GM19397 (cell line): ENCODE data around the gene LARP6.

Experiments
- ATAC-seq: cut with Tn5 transposase; IDR thresholded peaks from one replicate; pipeline ENCODE4 v1.9.1; 2021; ENCODE audit warnings: mild to moderate bottlenecking, moderate library complexity; ENCODE audit not compliant: unreplicated experiment

Gene LARP6

DNA sequence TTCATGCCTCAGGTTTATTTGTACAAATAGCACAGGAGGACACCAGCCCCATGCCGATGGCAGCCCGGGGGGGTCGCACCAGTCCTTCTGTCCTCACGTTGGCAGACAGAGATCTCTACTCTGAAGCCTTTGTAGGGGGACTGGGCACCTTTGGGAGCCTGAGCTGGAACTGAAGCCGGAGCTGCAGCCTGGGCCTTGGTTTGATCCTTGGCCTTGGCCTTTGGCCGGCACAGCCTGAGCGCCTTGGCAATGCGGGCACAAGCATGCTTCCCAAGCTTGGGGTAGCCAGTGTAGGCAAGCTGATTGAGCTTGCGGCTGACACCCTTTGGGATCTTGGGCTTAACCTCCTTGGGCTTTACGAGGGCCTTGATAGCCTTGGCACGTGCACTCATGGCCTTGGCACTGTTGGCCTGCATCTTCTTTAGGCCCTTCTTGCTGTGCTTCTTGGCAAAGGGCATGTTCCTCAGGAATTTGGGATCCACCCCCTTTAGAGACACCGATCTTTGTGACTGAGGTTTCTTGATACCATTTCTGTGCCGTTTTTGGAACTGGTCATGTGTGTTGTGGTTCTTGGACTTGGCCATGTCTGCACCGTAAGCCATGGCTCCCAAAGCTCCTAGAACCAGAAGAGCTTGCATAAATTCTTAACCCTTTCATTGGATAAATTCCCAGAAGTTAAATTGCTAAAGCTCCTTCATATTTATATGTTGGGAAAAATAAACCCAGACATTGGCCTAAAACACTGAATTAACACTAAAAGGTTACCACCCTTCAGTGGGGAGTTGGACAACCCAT lies 57.2 kb downstream of the LARP6 start:
- ATAC-seq = no peak

DNA sequence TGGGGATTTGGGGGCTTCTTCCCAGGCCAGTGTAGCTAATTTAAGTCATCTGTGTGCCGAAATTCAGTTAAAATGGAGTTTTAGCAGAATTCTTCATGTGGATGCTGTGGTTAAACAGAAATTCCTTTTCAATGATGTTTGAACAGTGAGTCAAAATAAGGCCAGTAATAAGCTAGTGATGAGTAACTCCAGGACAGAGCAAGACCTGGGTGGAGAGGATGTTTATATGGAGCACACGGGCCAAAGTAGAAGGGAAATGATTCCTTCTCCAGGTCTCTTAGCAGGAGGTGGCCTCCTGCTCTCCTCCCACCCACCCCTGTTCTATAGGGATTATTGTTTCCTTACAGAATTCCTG lies 58.7 kb downstream of the LARP6 start:
- ATAC-seq = no peak

DNA sequence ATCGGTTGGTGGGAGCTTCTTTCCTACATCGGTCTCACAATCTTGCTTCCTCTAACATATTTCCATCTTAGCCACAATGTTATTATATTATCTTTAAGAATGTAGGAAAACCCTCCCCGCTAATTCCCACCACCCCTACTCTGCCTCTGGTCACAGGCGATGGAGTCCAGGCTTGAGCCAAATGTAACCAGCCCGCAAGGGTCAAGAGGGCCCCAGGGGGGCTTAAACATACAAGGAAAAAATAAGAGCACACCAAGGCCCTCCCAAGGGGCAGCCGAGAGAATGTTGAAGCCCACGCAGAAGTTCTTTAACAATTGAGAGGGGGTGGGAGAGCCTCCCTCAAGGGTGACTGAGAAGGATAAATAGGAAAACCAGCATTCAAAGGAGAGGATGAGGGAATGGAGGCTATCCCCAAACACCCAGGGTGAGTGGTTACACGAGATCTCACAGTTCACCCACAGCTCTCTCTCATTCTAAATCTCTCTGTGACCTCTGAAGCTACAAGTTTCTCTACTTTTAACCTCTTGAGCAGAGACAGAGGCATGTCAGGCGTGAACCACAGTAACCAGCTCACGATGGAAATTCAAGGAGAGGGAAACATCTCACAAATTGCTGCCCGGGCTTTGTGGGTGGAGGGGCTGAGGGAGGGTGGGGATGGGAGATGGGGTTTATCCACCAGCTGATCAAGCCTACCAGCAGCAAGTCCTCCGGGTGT lies 59.2 kb downstream of the LARP6 start:
- no peak for ATAC-seq

DNA sequence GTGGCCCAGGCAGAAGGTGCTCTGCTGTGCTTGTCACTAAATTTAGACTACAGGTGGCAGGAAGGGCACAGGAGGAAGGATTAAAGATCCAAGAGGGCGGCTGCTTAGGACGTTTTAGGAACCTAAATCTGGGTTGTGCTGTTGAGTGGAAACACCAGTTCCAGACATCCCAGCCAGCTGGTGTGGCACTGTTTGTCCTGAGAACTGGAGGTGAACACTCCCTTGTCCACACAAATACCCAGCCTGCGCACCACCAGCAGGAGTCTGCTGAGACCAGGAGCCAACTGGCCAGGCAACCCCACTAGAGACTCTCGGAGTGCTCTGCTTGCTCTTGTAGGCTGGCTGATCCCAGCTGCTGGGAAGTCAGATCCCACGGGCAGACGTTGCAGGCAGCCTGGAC lies 60.3 kb downstream of the LARP6 start:
- no peak for ATAC-seq

DNA sequence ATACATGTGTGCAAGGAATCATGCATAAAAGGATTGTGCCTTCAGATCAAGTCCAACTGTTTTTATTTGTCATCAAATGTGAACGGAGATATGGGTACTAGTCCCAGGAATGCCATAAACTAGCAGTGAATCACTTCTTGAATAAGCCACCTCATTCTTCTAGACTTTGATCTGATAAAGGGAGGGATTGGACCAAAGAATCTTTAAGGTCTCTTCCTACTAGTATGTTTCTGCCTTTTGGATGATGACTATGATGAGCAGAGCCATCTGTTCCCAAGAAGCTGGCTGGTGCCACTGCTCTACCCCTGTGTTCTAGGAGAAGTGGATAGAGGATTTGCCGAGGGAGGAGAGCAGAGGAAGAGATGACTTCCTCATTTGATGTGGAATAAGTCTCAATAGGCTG lies 61.8 kb downstream of the LARP6 start:
- ATAC-seq = no peak

DNA sequence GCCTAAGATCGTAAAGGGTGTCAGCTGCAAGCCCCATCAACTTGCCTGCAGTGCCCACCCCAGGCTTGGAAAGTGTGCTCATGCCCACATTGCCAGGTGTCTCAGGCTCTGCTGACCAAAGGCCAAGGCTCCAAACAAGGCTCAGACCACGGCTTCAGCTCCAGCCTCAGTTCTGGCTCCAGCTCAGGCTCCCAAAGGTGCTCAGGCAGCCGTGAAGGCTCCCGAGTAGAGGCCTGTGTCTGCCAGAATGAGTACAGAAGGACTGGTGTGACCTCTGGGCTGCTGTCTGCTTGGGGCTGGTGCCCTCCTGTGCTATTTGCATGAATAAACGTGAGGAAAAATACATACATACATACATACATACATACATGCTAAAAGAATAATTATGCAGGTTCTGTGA lies 62.7 kb downstream of the LARP6 start:
- no peak for ATAC-seq

DNA sequence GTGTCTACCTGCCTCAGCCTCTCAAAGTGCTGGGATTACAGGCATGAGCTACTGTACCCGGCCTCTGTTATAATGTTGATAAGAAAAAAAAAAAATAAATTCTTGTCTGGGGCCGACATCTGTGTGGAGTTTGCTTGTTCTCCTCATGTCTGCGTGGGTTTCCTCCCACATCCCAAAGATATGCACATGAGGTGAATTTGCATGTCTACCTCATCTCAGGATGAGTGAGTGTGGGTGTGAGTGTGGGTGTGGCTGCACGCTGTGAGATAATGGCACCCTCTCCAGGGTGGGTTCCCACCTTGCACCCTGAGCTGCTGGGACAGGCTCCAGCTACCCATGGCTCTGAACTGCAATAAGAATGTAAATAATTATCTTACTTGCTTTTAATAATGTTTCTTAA lies 64.7 kb downstream of the LARP6 start:
- ATAC-seq = no peak

DNA sequence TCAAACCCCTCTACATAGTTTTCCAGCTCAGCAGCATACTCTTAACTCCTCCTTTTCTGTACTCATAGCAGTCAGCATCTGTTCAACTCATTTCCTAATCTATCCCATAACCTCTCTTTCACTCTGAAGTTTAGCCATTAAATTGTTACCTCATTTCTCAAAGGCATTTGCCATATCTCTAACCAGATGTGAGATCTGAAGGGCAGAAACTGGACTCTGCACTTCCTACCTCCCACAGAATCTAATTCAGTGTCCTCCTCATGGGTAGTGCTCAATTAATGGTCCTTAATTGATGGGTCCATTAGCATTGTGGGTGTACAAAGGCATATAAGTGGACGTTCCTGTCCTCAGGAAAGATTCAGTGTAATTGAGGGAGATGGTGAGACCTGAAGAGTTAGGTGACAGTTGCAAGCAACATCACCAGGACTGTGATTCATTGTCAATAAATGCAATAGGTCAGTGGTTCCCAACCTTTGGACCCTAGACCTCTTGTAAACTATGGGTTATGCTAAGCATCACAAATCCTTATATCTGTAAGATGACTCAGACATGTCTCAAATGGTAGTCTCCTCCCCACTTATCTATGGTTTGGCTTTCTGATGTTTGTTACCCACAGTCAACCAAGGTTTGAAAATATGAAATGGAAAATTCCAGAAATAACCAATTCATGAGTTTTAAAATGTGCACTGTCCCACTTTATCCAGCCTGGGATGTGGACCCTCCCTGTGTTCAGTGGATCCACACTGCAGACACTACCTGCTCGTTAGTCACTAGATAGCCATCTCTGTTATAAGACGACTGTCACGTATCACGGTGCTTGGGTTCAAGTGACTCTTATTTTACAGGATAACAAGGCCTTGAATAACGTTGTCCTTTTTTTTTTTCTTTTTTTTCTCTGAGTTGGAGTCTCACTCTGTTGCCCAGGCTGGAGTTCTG lies 65.6 kb downstream of the LARP6 start:
- no peak for ATAC-seq

DNA sequence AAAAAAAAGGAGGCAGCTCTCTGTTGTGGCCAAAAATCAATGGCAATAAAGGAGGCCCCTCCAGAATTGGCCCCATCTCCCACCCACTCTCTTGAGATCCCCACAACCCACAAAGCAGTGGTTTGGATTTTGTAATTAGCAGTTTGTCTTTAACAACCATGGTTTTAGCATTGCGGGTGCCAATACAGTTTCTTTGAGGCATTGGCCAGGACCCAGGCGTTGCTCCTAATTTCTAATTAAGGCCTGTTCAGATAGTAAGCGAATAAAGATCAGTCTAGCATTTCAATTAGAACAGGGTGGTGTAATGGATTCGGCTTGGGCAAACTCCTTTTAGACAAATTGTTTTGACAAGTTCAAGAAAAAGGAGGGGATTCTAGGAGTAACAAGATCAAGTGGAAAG lies 67.0 kb downstream of the LARP6 start:
- ATAC-seq = no peak

DNA sequence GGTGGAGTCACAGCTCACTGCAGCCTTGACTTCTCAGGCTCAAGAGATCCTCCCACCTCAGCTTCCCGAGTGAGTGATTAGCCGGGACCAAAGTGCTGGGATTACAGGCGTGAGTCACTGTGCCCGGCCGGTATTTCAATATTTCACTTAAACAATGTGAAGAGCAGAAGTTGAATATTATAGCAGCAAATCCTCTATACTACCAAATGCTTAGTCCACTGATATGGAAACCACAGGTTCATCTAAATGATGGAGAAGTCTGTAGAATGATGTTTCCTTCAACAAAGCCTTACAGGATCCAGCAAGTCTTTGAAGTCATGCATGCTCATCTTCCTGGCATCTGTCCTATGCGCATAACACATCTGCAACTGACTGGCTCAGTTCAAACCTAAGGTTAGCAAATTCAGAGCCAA lies 70.3 kb downstream of the LARP6 start:
- no peak for ATAC-seq

DNA sequence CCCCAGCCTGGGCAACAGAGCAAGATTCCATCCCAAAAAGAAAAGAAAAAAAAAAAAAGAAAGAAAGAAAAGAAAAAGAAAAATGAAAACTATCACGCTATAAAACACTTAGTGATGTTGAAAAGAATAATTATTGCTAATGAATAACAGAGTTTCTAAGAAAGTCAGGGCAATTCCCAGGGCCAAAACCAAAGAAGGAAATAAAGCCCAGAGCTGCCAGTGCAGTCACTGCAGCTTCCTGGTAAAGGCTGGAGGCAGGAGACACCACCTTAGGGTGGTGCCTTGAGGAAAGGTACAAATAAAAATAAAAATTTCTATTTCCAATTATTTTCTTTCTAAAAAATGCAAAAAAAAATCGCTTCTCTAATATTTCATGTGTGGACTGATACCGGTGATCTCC lies 70.9 kb downstream of the LARP6 start:
- no peak for ATAC-seq

DNA sequence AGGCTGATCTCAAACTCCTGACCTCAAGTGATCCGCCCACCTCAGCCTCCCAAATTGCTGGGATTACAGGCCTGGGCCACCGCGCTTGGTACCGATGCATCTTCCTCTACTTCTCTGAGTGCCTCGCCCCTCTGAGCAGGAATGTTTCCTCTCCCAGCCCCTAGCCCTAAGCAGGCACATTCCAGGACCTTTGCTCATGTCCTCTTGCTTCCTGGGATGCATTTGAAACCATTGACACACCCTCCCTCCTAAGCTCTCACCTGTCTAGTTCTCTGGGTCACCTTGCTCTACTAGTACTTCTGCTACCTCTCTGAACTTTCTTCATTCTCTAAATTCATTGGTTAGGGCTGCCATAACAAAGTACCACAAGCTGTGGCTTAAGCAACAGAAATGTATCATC lies 72.7 kb downstream of the LARP6 start:
- ATAC-seq = no peak
